22Rv1 (cell line): ENCODE data around the gene SNAPC4.
"Not testable (repeated sequence)": the region's sequence is repeated elsewhere in the genome, so short reads cannot be mapped to it uniquely, and the experiment has no call there.

Experiments used
- H3K27ac ChIP-seq: fragments of 450-650 bp; 2 replicates; pipeline ENCODE4 v1.5.1; 2017
- CTCF ChIP-seq: fragments of 450-650 bp; IDR thresholded peaks from 2 replicates; pipeline ENCODE4 v1.5.1; 2017; ENCODE audit warnings: mild to moderate bottlenecking
- ZFX ChIP-seq: fragments of 450-650 bp; IDR thresholded peaks from 2 replicates; pipeline ENCODE4 v1.6.1; 2017; ENCODE audit warnings: antibody characterized with exemption, borderline replicate concordance

The SNAPC4 gene

GRCh38 chr9:136354592-136355085 lies 45.3 kb downstream of the SNAPC4 start:
- H3K27ac ChIP-seq = no peak overlapping the region
- TF ChIP-seq CTCF = no peak
- TF ChIP-seq ZFX = no peak

GRCh38 chr9:136353757-136354488 lies 46.0 kb downstream of the SNAPC4 start:
- TF ChIP-seq ZFX = no peak
- no peak for TF ChIP-seq CTCF
- H3K27ac ChIP-seq = no peak overlapping the region

GRCh38 chr9:136353088-136353487 lies 46.9 kb downstream of the SNAPC4 start:
- TF ChIP-seq CTCF = no peak
- no peak for TF ChIP-seq ZFX
- H3K27ac ChIP-seq = no peak overlapping the region

GRCh38 chr9:136352682-136353081 lies 47.3 kb downstream of the SNAPC4 start:
- TF ChIP-seq ZFX (no peak), CTCF (no peak)
- no peak overlapping the region for H3K27ac ChIP-seq

- not testable (repeated sequence) for H3K27ac ChIP-seq
Measured at GRCh38 chr9:136351868-136352267, 48.1 kb downstream of the SNAPC4 start.

- no peak overlapping the region for H3K27ac ChIP-seq
- no peak for TF ChIP-seq CTCF
- TF ChIP-seq ZFX = no peak
Measured at GRCh38 chr9:136351252-136351800, 48.6 kb downstream of the SNAPC4 start.
